T-helper 2 cell (primary cell): ENCODE data around the gene SERPINA4.
"Not testable (repeated sequence)": the region's sequence is repeated elsewhere in the genome, so short reads cannot be mapped to it uniquely, and the experiment has no call there.

Experiments
- DNase-seq, 5 experiments: peaks; one replicate each; pipeline versions ENCODE4 v3.0.0 to v3.0.0-alpha.2; 2012 to 2022

Gene SERPINA4

GRCh38 chr14:94570440-94570839 lies 9.2 kb downstream of the SERPINA4 start:
- no peak for DNase-seq

GRCh38 chr14:94571395-94571794 lies 10.2 kb downstream of the SERPINA4 start:
- DNase-seq: no peak

GRCh38 chr14:94571950-94572349 lies 10.7 kb downstream of the SERPINA4 start:
- no peak for DNase-seq

- DNase-seq: no peak
These were observed 11.5 kb downstream of the SERPINA4 start for GRCh38 chr14:94572637-94573303.

GRCh38 chr14:94573475-94574277 lies 12.4 kb downstream of the SERPINA4 start:
- no peak for DNase-seq

GRCh38 chr14:94574336-94574735 lies 13.1 kb downstream of the SERPINA4 start:
- DNase-seq: no peak

GRCh38 chr14:94575730-94576585 lies 14.7 kb downstream of the SERPINA4 start:
- no peak for DNase-seq

- not testable (repeated sequence) for DNase-seq
These were observed 16.2 kb downstream of the SERPINA4 start for GRCh38 chr14:94577472-94577871.

- no peak for DNase-seq
These were observed 17.5 kb downstream of the SERPINA4 start for GRCh38 chr14:94578712-94579111.

GRCh38 chr14:94581127-94581999 lies 20.1 kb downstream of the SERPINA4 start, which contains the start of gene SERPINA5:
Gene SERPINA5, plus strand, starts transcription at chr14:94581426. Its CDS starts 5,937 bp downstream, at chr14:94587363.
- DNase-seq: no peak

GRCh38 chr14:94582199-94582750 lies 21.0 kb downstream of the SERPINA4 start:
- DNase-seq: no peak

- DNase-seq: no peak
These were observed 21.6 kb downstream of the SERPINA4 start for GRCh38 chr14:94582851-94583250.

- DNase-seq: no peak
These were observed 22.3 kb downstream of the SERPINA4 start for GRCh38 chr14:94583557-94583956.

- no peak for DNase-seq
These were observed 23.5 kb downstream of the SERPINA4 start for GRCh38 chr14:94584591-94585280.

- no peak for DNase-seq
These were observed 25.4 kb downstream of the SERPINA4 start for GRCh38 chr14:94586635-94587034.

- no peak for DNase-seq
These were observed 27.1 kb downstream of the SERPINA4 start for GRCh38 chr14:94588311-94588710.

GRCh38 chr14:94591073-94591472 lies 29.8 kb downstream of the SERPINA4 start:
- no peak for DNase-seq

- DNase-seq: no peak
These were observed 30.6 kb downstream of the SERPINA4 start for GRCh38 chr14:94591871-94592270.

- no peak for DNase-seq
These were observed 31.2 kb downstream of the SERPINA4 start for GRCh38 chr14:94592457-94592856.

- DNase-seq: no peak
These were observed 32.1 kb downstream of the SERPINA4 start for GRCh38 chr14:94593376-94593748.

GRCh38 chr14:94593749-94594431 lies 32.6 kb downstream of the SERPINA4 start:
- no peak for DNase-seq
